Measurements from ENCODE around the gene CSNK1G1.

Gene CSNK1G1

DNA sequence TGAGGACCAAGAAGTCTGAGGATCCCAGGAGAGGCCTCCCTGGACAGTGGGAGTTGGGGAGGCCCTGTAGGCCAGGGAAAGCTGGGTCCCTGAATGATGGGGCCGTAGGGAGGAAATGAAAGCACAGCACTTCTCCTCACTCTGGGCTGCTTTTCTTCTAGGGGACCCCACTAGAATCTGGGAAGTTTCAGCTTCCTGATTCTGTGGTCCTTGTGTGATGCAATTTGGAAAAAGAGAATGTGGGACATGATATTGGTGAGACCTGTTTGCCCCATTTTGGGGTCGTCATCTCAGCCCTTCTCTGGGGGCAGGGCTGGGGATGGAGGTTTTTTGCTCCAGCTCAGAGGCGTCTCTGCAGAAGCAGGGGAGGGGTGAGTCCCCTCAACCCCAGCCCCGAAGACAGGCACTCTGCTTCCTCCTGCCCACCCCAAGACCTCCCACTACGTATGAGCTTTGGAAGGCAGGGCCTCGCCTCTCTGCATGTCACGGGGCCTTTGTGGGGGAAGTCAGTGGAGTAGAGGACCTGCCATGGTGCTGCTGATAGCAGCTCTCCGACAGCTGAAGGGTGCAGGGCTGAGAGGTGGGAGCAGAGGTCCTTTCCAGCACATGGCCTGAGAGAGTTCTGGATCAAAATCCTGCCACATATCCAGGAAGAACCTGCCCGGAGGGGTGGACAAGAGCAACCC lies 205.9 kb downstream of the CSNK1G1 start:
- DNase-seq: no peak

DNA sequence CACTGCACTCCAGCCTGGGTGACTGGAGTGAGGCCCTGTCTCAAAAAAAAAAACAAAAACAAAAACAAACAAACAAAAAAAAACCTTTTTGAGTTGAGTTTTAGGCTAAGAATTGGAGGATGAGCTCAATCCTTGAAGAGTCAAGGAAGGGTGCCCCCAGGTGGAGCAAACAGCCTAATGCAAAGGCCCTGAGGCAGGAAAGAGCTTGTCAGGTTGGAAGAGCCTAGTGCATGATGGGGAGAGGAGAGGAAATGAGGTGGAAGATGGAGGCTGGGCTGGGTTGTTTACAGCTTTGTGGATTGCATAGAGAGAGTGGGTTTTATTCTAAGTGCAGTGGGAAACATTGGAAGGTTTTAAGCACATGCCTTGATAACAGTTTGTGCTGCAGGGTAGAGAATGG lies 206.5 kb downstream of the CSNK1G1 start:
- DNase-seq: no peak

DNA sequence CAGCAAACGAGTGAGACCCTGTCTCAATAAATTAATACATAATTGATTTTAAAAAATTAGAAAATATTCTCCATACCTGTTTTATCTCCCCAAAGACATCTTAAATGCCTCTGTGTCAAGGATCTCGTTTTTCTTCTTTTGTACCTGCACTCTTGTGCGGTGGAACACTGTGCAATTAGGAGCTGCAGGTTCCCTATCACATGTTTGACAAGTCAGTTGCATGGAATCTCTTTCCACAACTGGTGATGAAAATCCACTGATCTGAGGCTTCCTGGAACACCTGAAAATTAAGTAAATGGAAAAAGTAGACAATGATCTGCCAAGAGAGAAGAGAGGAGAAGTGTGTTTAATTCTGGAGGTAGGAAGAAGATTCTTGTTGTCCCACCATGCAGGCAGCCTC lies 207.4 kb downstream of the CSNK1G1 start:
- no peak for DNase-seq

DNA sequence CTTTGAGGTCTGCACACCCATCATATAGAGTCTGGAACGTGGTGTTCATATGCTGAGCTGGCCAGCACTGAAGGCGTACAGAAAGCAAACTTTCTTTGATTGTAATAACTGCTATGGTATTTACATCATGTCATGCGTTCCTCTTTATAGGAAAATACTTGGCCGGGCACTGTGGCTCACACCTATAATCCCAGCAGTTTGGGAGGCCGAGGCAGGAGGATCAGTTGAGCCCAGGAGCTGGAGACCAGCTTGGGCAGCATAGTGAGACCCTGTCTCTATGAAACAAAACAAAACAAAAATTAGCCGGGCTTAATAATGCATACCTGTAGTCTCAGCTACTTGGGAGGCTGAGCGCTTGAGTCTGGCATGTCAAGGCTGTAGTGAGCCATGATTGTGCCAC lies 207.8 kb downstream of the CSNK1G1 start:
- no peak for DNase-seq

- DNase-seq: no peak
Observed at GRCh38 chr15:64146885-64147681, 208.9 kb downstream of the CSNK1G1 start.

GRCh38 chr15:64146520-64146884 lies 209.5 kb downstream of the CSNK1G1 start:
- no peak for DNase-seq

- DNase-seq: no peak
Observed at GRCh38 chr15:64146041-64146440, 209.9 kb downstream of the CSNK1G1 start.

DNA sequence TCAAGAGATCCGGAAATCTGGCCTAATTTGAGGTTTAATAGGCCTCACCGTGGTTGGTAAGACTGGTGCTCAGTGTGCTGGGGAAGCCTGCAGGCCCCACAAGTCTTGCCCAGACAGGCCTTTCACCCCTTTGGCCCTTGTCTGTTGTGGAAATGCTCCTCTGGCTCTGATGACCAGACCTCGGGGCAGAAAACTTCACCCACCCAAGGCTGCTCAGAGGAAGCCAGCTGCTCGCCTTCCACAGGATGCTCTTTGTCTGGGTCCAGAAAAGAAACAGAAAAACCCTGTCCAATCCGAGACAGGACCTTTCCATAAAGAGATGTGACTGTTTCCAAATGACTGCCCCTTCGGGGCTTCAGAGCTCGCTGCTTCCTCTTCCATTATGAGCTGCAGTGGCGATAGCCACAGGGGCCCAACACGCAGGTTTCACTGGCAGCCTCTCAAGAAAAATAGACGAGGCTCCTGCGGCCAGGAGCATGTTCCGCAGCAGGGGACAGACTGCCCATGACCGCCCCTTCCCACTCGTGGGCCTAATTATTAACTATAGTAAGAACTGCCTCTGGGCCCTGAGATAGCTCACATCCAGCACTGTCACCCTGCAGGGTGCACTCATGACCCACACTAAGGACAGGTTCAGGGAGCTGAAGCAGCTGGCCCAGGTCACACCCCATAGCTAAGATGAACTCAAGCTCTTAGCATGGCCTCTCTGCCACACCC lies 211.2 kb downstream of the CSNK1G1 start:
- no peak for DNase-seq

- DNase-seq: no peak
Observed at GRCh38 chr15:64144192-64144564, 211.8 kb downstream of the CSNK1G1 start.

DNA sequence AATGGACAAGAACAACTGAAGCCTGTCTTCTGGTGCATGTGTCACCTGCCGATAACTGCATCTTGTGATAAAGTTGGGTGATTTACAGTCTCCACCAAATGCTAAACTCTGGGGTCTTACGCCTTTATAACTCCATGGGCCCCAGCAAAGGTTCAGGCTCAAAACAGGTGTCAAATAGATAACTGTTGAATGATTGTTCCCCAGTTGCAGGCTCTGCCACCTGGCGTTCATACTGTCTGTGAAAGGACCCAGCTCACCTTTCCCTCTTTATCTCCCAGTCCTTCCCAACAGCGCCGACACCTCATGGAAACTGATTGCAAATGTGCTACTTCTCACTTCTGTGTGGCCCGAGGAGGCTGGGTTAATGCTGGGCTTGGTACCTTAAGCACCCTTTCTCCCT lies 212.7 kb downstream of the CSNK1G1 start:
- no peak for DNase-seq

DNA sequence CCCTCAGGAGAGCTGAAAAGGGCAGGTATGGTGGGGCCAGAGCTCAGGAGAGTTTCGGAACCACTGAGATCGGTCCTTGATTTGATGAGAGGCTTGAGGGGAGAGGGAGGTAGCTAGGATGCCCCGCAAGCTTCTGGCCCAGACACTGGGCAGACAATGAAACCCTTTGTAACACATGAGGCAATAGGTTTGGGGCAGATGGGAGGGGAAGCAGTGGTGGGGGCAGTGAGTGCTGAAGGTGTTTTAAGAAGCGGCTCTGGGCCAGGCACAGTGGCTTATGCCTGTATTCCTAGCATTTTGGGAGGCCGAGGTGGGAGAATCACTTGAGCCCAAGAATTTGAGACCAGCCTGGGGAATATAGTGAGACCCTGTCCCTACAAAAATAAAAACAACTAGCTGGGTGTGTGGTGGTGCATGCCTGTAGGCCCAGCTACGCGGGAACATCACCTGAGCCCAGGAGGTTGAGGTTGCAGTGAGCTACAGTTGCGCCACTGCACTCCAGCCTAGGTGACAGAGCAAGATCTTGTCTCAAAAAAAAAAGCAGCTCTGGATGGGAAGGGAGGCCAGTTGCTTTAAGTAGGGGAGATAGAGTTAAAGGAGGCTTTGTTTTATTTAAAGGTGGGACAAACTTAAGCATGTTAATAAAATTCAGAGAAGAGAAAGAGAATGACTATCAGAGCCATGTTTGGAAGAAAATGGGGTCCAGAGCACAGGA lies 214.0 kb downstream of the CSNK1G1 start:
- no peak for DNase-seq

- DNase-seq: no peak
Observed at GRCh38 chr15:64138331-64138941, 217.5 kb downstream of the CSNK1G1 start.

DNA sequence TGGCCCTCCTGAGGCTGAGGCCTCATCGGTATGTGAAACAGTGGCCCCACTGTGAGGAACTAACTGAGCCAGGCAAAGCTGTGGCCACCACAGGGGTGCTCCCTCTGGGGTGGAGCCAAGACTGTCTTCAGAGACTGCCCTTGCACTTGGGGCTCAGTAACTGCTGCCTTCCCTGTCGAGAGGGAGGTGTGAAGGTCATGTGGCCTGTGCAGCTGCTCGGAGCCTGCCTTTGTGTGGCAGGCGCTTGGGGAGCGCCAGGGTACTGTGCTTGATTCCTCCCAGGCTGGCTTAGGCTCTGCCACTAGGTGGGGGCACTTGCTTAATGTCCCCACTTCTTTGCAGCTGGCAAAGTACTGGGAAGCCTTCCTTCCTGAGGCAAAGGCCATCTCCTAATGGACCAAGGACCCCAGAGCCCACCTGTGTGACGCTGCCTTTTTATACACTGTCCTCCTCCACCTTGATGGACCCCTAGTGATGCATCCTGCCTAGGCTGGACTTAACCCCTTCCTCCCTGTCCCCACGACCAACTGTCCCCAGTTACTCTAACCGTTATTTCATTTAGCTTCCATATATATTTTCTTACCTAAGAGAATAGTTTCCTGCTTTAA lies 218.6 kb downstream of the CSNK1G1 start:
- DNase-seq: no peak

GRCh38 chr15:64136347-64136746 lies 219.6 kb downstream of the CSNK1G1 start:
- DNase-seq: no peak

DNA sequence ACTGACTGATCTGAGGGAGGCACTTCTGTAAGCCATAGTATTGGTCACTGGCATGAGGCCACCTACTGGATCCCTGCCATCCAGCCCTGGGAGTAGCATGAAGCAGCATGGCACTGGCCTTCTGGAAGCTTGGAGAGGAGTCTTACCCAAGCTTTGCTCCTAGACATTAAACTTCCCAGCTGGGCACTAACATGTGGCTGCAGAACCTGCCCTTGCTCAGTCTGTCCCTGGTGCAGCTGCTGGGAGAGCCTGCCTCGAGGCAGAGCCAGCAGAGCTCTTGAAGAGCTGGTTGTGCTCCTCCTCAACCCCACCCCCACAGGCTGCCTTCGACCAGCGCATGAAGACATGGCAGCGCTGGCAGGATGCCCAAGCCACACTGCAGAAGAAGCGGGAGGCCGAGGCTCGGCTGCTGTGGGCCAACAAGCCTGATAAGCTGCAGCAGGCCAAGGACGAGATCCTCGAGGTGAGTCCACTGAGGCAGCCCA lies 221.6 kb downstream of the CSNK1G1 start:
- no peak for DNase-seq

DNA sequence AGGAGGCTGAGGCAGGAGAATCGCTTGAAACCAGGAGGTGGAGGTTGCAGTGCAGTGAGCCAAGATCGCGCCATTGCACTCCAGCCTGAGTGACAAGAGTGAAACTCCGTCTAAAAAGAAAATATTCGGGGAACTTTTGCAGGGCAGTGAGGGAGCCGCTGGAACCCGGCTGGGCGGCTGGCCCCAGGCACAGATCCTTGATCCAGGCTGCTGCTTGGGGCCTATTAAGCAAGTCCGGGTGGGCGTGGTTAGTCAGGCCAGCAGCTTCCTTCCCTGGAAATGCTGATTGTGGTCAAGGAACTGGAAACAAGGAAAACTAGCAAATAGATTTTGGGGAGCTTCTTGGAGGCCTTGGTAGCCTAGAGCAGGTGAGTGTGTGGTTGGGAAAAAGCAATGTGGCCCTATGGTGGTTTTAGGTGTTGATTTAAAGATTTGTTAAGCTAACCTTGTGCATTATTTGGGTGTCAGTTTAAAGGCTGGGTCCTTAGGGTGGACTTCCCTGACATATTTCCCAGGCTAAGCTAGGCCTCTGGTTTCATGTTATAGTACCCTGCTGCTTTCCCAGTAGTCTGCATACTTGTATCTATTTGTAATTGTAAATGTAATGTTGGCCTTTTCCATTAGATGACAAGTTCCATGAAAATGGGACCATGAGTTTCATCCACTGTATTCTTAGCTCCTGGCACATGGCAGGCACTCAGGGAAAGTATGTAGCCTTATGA lies 222.2 kb downstream of the CSNK1G1 start:
- no peak for DNase-seq

DNA sequence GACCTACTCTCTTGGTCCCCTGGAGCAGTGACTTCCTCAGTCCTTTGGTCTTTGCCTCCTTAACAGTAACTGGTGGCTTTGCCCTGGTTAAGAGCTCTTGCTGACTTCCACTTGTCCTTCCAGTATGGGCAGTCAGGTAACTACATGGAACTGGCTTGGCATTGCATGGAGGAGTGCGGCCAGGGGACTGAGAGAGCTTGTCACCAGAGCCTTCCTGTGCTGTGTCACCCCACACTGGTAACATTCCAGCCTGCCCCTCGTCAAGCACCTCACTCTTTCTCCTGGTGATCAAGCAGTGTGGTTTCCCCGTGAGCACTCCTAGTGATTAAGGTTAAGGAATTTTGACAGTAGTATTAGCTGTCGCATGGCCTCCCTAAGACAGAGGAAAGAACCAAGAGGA lies 223.8 kb downstream of the CSNK1G1 start:
- no peak for DNase-seq

DNA sequence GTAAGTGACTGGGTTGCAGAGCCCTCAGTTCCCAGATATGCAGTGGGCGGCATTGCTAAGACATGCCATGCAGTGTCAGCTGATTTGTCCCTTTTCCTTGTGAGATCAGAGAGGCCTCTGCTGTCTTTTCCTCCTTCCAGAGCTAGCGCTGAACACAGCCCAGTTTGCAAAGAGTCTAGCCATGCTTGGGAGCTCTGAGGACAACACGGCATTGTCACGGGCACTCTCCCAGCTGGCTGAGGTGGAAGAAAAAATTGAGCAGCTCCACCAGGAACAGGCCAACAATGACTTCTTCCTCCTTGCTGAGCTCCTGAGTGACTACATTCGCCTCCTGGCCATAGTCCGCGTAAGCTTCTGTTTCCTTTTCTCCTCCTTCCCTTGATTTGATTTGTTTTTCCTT lies 224.4 kb downstream of the CSNK1G1 start:
- DNase-seq: no peak

GRCh38 chr15:64130159-64130558 lies 225.8 kb downstream of the CSNK1G1 start:
- DNase-seq: no peak

GRCh38 chr15:64127521-64128270 lies 228.3 kb downstream of the CSNK1G1 start:
- no peak for DNase-seq

DNA sequence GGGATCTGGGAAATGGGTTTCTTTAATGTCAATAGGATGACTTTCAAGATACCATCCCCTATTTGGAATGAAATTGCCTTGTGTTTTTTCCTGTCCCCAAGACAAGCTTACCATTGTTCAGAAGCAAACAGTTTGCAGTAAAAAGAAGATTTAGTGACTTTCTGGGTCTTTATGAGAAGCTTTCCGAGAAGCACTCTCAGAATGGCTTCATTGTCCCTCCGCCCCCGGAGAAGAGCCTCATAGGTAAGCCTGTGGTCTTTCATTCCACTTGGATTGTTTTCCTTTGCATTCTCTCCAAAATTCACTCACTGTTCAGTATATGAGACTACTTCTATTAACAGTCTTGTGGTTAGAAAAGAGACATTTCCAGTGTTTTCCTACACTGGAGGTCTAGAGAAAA lies 230.0 kb downstream of the CSNK1G1 start:
- no peak for DNase-seq

Measured in amniotic stem cell (primary cell).